NCI-H2029 (cell line): Measurements from ENCODE around the gene PCDH1.

ENCODE experiments used
- DNase-seq: peaks from one replicate; lab custom pipeline; 2025; lab: John Stamatoyannopoulos, UW

The PCDH1 gene

GRCh38 chr5:141808857-141809256 is 69.4 kb downstream of the PCDH1 start:
- no peak for DNase-seq

- DNase-seq, result no peak
Observed at GRCh38 chr5:141807732-141808131, 70.5 kb downstream of the PCDH1 start.

- DNase-seq, result no peak
Observed at GRCh38 chr5:141807329-141807728, 70.9 kb downstream of the PCDH1 start.

- no peak for DNase-seq
Observed at GRCh38 chr5:141806626-141807025, 71.6 kb downstream of the PCDH1 start.

- no peak for DNase-seq
Observed at GRCh38 chr5:141805874-141806595, 72.2 kb downstream of the PCDH1 start.

GRCh38 chr5:141804475-141804874 is 73.7 kb downstream of the PCDH1 start:
- no peak for DNase-seq
